HS-27A (cell line): ENCODE data around the gene COX7A1.
"Not testable (repeated sequence)": the region's sequence is repeated elsewhere in the genome, so short reads cannot be mapped to it uniquely, and the experiment has no call there.

ENCODE experiments used
- DNase-seq: peaks from one replicate; pipeline ENCODE4 v3.0.0-alpha.2; 2012; ENCODE audit warnings: low read depth, missing footprints

The COX7A1 gene

GRCh38 chr19:36152352-36153091, at the start of gene COX7A1:
Gene COX7A1, minus strand, starts transcription at chr19:36152447. Its CDS starts 40 bp downstream, at chr19:36152407.
- DNase-seq: no peak

- DNase-seq: no peak
These were observed 49.4 kb upstream of the COX7A1 start for GRCh38 chr19:36201684-36202083.

DNA sequence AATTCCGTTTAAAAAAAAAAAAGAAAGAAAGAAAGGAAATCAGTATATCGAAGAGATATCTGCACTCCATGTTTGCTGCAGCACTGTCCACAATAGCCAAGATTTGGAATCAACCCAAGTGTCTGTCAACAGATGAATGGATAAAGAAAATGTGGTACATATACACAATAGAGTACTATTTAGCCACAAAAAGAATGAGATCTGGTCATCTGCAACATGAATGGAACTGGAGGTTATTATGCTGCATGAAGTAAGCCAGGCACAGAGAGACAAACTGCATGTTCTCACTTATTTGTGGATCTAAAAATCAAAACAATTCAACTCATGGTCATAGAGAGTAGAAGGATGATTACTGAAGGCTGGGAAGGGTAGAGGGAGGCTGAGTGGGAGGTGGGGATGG, 45.9 kb upstream of the COX7A1 start:
- DNase-seq: no peak

DNA sequence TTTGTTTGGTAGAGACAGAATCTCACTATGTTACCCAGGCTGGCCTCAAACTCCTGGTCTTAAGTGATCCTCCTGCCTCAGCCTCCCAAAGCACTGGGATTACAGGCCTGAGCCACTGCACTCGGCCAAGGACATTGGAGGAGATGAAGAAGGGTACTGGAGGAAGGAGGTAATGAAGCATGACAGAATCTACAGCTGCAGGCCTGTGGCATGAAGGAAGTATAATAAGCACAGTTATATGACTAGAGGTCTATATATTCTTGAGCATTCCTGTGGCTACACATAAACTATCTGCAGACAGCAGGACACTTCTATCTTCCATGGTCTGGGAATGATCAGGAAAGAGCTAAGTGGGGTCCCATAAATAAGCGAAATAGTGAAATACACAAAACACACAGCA, 44.0 kb upstream of the COX7A1 start:
- no peak for DNase-seq

GRCh38 chr19:36186722-36187121, 34.5 kb upstream of the COX7A1 start:
- not testable (repeated sequence) for DNase-seq

GRCh38 chr19:36183245-36183628, 31.0 kb upstream of the COX7A1 start:
- no peak for DNase-seq

DNA sequence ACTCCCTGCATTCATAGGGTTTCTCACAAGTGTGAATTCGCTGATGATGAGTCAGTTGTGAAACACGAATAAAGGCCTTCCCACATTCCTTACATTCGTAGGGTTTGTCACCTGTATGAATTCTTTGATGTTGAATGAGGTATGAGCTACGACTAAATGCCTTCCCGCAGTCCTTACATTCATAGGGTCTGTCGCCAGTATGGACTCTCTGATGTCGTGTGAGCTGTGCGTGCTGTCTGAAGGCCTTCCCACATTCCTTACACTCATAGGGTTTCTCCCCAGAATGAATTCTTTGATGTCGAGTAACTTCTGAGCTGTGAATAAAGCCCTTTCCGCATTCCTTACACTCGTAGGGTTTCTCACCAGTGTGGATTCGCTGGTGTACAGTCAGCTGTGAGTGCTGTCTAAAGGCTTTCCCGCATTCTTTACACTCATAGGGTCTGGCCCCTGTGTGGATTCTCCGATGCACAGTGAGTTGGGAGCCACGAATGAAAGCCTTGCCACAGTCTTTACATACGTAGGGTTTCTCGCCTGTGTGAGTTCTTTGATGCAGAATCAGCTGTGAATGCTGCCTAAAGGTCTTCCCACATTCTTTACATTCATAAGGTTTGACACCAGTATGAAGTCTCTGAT, 30.5 kb upstream of the COX7A1 start:
- no peak for DNase-seq

DNA sequence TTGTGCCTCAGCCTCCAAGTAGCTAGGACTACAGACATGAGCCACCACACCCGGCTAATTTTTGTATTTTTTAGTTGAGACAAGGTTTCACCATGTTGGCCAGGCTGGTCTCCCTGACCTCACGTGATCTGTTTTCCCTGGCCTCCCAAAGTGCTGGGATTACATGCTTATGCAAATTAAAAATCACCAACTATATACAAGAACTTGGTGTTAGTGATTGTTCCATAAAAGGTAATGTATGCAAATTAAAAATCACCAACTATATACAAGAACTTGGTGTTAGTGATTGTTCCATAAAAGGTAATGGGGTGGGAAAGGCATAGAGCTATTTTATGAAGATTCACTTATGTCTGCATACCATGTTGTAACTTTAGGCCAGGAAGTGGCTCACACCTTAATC, 26.8 kb upstream of the COX7A1 start:
- DNase-seq: not testable (repeated sequence)

GRCh38 chr19:36173846-36174245, 21.6 kb upstream of the COX7A1 start:
- DNase-seq: not testable (repeated sequence)

DNA sequence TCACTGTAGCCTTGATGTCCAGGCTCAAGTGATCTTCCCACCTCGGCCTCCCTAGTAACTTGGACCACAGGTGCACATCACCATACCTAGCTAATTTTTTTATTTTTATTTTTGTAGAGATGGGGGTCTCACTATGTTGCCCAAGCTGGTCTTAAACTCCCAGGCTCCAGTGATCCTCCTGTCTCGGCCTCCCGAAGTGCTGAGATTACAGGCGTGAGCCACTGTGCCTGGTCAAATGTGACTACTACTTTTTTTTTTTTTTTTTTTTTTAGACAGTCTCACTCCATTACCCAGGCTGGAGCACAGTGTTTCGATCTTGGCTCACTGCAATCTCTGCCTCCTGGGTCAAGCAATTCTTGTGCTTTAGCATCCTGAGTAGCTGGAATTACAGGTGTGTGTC, 20.6 kb upstream of the COX7A1 start:
- no peak for DNase-seq

DNA sequence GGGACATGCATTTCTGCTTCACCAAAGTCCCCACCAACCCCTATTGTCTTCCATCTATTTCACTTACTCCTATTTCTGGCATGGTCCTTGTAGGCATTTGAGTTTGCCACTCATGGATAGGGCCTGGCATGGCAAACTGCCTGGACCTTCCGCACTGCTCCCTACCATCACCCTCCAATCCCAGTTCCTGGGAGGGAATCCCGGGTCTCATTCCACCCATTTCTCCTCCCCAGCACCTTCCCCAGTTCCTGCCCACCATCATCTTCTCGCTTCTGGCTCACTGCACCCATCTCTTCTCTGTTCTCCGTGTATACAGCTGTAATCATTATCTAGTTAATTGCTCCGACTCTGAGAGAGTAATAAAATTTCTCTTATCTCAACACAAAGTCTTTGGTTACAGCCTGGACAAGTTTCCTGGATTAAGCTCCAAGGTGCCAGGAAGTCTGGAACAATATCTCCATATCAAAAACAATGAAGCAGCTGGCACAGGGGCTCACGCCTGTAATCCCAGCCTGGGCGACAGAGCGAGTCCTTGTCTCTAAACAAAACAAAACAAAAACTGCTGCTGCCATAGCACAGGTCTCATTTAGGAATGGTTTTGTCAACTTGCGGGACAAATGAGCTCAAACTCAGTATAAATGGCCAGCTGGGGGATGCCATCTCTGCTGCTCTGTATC, 17.0 kb upstream of the COX7A1 start:
- no peak for DNase-seq

GRCh38 chr19:36163813-36164212, 11.6 kb upstream of the COX7A1 start:
- DNase-seq: no peak

GRCh38 chr19:36160821-36161596, 8.8 kb upstream of the COX7A1 start:
- DNase-seq: no peak

GRCh38 chr19:36153126-36153525, 879 bp upstream of the COX7A1 start:
- no peak for DNase-seq

GRCh38 chr19:36152019-36152351, 262 bp downstream of the COX7A1 start:
- DNase-seq: no peak

GRCh38 chr19:36151144-36152018, 866 bp downstream of the COX7A1 start:
- DNase-seq: no peak

DNA sequence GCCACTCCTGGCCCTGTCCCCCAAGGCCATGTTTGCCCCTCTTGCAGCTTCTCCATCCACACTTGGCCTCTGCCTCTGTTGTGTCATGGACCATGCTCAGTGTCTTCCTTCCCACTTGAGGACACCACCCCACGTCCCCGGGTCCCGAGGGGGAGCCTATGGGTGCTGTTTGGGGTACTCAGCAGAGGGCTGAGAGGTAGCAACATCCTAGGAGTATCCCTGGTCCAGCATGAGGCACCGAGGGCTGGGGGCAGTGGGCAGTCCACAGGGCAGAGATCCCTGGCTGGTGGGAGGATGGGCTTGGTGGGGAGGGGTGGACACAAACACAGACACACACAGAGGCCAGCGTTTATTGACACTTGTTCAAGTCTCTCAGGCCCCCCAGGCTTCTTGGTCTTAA, 1.7 kb downstream of the COX7A1 start:
- DNase-seq: no peak

- DNase-seq: no peak
These were observed 2.4 kb downstream of the COX7A1 start for GRCh38 chr19:36149673-36150406.

DNA sequence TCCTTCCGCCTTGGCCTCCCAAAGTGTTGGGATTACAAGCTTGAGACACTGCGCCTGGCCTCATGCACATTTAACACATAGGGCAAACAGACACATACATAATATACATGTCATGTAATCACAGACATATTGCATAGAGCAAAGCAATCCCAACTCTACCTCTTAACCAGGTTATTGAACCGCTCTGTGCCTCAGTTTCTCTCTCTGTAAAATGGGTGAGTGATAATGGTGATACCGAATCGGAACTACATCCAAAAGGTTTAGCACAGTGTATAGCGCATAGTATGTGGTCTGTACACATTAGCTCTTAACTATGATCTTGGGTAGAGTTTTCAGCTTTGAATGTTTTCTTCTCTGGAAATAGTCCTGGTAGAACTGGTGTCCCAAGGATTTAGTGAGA, 7.6 kb downstream of the COX7A1 start:
- no peak for DNase-seq

- no peak for DNase-seq
These were observed 9.8 kb downstream of the COX7A1 start for GRCh38 chr19:36142496-36142895.

DNA sequence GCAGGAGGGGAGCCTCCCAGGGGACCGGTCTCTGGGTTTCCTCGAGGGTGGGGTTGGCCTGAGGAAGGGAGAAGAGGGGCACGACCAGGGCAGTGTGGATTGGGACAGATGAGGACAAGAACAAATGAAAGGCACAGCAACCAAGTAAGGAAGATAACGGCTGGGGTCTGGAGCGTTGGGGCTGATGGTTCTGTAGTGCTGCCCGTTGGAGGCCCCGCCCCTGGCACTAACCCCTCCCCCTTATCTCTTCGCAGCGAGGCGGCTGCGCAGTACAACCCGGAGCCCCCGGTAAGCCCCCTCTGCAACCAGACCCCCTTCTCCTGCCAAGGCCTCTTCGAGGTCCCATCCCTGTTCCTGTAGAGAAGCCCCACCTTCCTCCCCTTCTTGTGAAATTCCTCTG, 10.2 kb downstream of the COX7A1 start:
- no peak for DNase-seq
